Measurements from ENCODE around the gene PFKFB4.

The PFKFB4 gene

GRCh38 chr3:48593337-48593736 lies 36.7 kb upstream of the PFKFB4 start:
- peaks cover 6% of the 10 kb centered on the region; the same call in 1 of the 2 replicates for H4K20me1 ChIP-seq (ENCODE audit: control insufficient read depth, insufficient read depth, low read depth, low read length)
- no peak overlapping the region for H3K27ac ChIP-seq (ENCODE audit: low read depth, low read length)
- H3K79me2 ChIP-seq (ENCODE audit: control insufficient read depth, low read length) = no peaks in the 10 kb centered on the region
- H3K9me2 ChIP-seq (replicated peaks; ENCODE audit: control insufficient read depth, low read length) = no peaks in the 10 kb centered on the region
- no peaks in the 10 kb centered on the region for H3K4me1 ChIP-seq (ENCODE audit: control insufficient read depth, low read length)
- H3K9me3 ChIP-seq (ENCODE audit: control insufficient read depth, insufficient read depth, low read length) = no peaks in the 10 kb centered on the region
- H3K27me3 ChIP-seq (ENCODE audit: control insufficient read depth, low read length) = peaks cover 2% of the 10 kb centered on the region; the same call in 1 of the 2 replicates
- no peak overlapping the region for H3K4me3 ChIP-seq (ENCODE audit: low read length)
- TF ChIP-seq EZH2phosphoT487 (IDR thresholded peaks at IDR 0.05; ENCODE audit: borderline replicate concordance, low read length) (no peak), CTCF (IDR thresholded peaks at IDR 0.05; ENCODE audit: low read depth, low read length, poor library complexity, severe bottlenecking) (no peak)
- H3F3A ChIP-seq (ENCODE audit: control insufficient read depth, insufficient read depth) = peaks cover 2% of the 10 kb centered on the region; the same call in 1 of the 2 replicates
- peaks cover 6% of the 10 kb centered on the region; the same call in 1 of the 2 replicates for H3K36me3 ChIP-seq (ENCODE audit: control insufficient read depth, low read length)
- H3K4me2 ChIP-seq (ENCODE audit: low read length) = no peak overlapping the region

- peaks cover 3% of the 10 kb centered on the region; the same call in 1 of the 2 replicates for H3K36me3 ChIP-seq (ENCODE audit: control insufficient read depth, low read length)
- H3K4me2 ChIP-seq (ENCODE audit: low read length) = no peak overlapping the region
- no peaks in the 10 kb centered on the region for H3K4me1 ChIP-seq (ENCODE audit: control insufficient read depth, low read length)
- H3K27me3 ChIP-seq (ENCODE audit: control insufficient read depth, low read length) = peaks cover 2% of the 10 kb centered on the region; the same call in 1 of the 2 replicates
- H3K79me2 ChIP-seq (ENCODE audit: control insufficient read depth, low read length) = no peaks in the 10 kb centered on the region
- no peaks in the 10 kb centered on the region for H3K9me2 ChIP-seq (replicated peaks; ENCODE audit: control insufficient read depth, low read length)
- no peak overlapping the region for H3K27ac ChIP-seq (ENCODE audit: low read depth, low read length)
- H3K4me3 ChIP-seq (ENCODE audit: low read length) = no peak overlapping the region
- H4K20me1 ChIP-seq (ENCODE audit: control insufficient read depth, insufficient read depth, low read depth, low read length) = peaks cover 3% of the 10 kb centered on the region; the same call in 1 of the 2 replicates
- H3F3A ChIP-seq (ENCODE audit: control insufficient read depth, insufficient read depth) = peaks cover 2% of the 10 kb centered on the region; the same call in 1 of the 2 replicates
- H3K9me3 ChIP-seq (ENCODE audit: control insufficient read depth, insufficient read depth, low read length) = no peaks in the 10 kb centered on the region
- TF ChIP-seq CTCF (IDR thresholded peaks at IDR 0.05; ENCODE audit: low read depth, low read length, poor library complexity, severe bottlenecking) (no peak), EZH2phosphoT487 (IDR thresholded peaks at IDR 0.05; ENCODE audit: borderline replicate concordance, low read length) (no peak)
These were observed 36.0 kb upstream of the PFKFB4 start for GRCh38 chr3:48592519-48593087.

- no peaks in the 10 kb centered on the region for H3K4me1 ChIP-seq (ENCODE audit: control insufficient read depth, low read length)
- H3K27me3 ChIP-seq (ENCODE audit: control insufficient read depth, low read length) = peaks cover 2% of the 10 kb centered on the region; the same call in 1 of the 2 replicates
- H3K27ac ChIP-seq (ENCODE audit: low read depth, low read length) = no peak overlapping the region
- H4K20me1 ChIP-seq (ENCODE audit: control insufficient read depth, insufficient read depth, low read depth, low read length) = no peaks in the 10 kb centered on the region
- no peak overlapping the region for H3K4me3 ChIP-seq (ENCODE audit: low read length)
- H3K9me2 ChIP-seq (replicated peaks; ENCODE audit: control insufficient read depth, low read length) = no peaks in the 10 kb centered on the region
- H3K36me3 ChIP-seq (ENCODE audit: control insufficient read depth, low read length) = no peaks in the 10 kb centered on the region
- no peaks in the 10 kb centered on the region for H3F3A ChIP-seq (ENCODE audit: control insufficient read depth, insufficient read depth)
- no peaks in the 10 kb centered on the region for H3K9me3 ChIP-seq (ENCODE audit: control insufficient read depth, insufficient read depth, low read length)
- no peaks in the 10 kb centered on the region for H3K79me2 ChIP-seq (ENCODE audit: control insufficient read depth, low read length)
- H3K4me2 ChIP-seq (ENCODE audit: low read length) = no peak overlapping the region
- no peak for TF ChIP-seq CTCF (IDR thresholded peaks at IDR 0.05; ENCODE audit: low read depth, low read length, poor library complexity, severe bottlenecking)
- no peak for TF ChIP-seq EZH2phosphoT487 (IDR thresholded peaks at IDR 0.05; ENCODE audit: borderline replicate concordance, low read length)
These were observed 35.4 kb upstream of the PFKFB4 start for GRCh38 chr3:48591886-48592518.
